Measurements from ENCODE around the gene DNAH17.

Gene DNAH17

DNA sequence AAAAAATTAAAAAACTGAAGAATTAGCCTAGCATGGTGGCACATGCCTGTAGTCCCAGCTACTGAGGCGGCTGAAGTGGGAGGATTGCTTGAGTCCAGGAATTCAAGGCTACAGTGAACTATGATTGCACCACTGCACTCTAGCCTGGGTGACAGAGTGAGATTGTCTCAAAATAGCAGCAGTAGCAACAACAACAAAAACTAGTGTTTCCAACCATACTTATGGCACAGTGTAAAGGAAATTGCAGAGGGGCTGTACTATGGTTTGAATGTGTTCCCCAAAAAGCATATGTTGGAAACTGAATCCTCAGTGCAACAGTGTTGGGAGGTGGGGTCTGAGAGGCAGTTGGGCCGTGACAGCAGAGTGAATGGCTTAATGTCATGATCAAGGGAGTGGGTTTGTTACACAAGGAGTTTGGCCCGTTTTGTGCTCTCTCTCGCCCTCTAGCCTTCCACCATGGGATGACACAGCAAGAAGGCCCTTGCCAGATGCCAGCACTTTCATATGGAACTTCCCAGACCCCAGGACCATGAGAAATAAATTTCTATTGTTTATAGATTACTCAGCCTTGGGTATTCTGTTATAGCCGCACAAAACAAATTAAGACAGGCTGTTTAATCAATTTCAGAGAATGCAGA, 128.7 kb downstream of the DNAH17 start:
- no peak for DNase-seq

DNA sequence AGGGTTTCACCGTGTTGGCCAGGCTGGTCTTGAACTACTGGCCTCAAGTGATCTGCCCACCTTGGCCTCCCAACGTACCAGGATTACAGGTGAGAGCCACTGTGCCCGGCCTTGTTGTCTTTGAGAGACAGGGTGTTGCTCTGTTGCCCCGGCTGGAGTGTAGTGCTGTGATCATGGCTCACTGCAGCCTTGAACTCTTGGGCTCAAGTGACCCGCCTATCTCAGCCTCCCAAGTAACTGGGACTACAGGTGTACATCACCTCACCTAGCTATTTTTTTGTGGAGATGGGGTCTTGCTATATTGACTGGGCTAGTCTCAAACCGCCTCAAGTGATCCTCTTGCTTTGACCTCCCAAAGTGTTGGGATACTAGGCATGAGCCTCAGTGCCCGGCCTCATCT, 130.4 kb downstream of the DNAH17 start:
- no peak for DNase-seq

DNA sequence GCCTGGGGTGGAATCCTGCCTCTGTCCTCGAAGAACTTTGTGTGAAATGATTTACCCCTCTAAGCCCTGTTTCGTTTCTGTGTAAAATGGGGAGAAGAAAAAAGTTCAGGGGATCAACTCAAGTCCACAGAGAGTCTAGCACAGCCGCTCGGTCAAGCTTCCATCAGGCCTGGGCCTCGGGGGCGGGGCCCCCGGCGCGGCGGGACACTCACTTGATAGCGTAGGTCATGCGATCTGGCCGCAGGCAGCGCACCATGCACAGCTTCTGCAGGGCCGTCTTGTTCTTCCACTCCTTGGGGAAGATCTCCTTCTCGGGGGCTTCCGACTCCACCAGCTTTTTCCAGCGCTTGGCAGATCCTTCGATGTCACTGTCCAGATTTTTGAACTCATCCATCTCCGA, 132.8 kb downstream of the DNAH17 start:
- DNase-seq = no peak

DNA sequence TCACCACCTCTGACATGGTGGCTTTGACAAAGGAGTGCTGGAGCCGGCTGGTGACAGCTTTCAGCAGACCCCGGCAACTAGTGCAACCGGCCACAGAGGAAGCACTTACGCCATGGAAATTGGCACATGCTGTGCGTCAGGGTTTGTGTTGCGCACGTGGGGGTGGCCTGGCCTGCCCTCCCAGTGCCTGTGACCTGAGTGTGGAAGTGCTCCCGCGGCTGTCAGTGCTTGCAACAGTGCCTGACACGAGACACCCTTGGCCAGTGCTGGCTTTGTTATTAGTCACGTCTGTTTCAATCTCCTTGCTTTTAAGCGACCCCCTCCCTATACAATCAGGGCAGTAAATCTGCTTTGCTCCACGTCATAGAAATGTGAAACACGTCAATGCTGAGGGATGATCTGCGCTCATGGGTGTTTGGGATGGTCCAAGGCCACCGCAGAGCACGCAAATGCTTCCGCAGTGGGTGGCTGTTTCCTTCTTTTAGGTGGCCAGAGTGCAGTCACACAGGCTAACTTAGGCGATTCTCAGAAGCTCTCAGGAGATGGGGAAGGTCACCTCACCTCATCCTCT, 134.5 kb downstream of the DNAH17 start:
- DNase-seq = peak; percentile 21

DNA sequence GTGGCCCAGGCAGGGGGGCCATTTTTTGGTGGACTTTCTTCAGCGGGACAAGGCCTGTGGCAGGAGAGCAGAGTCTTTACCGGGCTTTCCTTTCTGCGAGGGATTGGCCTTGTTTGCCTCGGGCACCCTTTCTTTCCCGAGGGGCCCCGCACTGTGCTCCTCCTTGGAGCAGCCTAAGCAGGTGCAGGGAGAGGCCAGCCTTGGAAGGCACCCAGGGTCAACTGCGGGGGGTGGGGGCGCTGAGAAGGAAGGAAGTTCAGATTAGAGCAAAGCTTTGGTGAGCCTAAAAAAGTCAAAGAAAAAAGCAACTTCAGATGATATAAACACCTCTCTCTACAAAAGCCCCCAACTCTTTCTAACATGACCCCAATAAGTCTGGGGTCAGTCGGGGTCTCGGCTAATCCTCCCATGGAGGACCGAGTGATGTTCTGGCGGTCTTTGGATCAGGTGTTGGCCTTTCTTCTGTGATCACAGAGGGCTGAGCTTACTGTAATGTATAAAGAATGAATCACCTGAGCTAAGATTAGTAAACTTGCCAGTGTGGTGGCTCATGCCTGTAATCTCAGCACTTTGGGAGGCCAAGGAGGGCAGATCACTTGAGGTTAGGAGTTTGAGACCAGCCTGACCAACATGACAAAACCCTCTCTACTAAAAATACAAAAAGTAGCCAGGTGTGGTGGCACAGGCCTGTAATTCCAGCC, 135.8 kb downstream of the DNAH17 start:
- no peak for DNase-seq

DNA sequence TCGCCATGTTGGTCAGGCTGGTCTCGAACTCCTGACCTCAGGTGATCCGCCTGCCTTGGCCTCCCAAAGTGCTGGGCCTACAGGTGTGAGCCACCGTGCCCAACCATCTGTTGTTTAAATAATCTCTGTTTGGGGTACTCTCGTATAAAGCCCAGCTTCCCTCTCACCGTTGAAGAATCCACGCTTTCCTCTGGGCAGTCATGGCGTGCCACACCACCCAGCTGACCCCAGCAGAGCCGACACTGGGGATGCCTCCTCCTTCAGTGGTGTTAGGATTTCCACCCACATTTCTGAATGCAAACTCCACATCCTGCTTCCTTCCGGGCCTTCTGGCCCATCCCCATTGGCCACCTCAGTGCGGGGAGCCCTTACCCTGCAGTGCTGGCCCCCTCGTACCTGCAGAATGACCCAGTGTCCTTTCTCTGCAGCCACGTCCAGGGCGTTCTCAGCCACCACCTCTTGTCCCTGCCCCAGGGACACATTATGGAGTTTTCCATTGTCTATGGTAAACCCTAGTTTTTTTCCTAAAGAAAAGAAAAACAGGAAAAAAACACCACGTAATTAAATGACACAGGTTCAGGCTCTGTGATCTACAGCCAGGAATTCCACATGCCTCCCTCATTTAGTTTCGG, 138.4 kb downstream of the DNAH17 start:
- no peak for DNase-seq

DNA sequence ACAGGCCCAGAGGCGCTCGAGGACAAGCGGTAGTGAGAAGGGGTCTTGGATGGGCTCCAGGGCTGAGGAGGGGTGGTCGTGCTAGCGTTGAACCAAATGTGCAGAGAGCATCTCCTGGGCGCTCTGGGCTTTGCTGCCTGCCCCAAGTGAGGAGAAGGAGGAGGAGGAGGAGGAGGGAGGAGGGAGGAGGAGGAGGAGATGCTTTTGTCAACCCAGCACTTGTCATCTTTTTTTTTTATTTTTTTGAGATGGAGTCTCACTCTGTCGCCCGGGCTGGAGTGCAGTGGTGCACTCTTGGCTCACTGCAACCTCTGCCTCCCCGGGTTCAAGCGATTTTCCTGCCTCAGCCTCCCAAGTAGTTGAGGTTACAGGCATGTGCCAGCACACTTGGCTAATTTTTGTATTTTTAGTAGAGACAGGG, 138.9 kb downstream of the DNAH17 start:
- DNase-seq = no peak

DNA sequence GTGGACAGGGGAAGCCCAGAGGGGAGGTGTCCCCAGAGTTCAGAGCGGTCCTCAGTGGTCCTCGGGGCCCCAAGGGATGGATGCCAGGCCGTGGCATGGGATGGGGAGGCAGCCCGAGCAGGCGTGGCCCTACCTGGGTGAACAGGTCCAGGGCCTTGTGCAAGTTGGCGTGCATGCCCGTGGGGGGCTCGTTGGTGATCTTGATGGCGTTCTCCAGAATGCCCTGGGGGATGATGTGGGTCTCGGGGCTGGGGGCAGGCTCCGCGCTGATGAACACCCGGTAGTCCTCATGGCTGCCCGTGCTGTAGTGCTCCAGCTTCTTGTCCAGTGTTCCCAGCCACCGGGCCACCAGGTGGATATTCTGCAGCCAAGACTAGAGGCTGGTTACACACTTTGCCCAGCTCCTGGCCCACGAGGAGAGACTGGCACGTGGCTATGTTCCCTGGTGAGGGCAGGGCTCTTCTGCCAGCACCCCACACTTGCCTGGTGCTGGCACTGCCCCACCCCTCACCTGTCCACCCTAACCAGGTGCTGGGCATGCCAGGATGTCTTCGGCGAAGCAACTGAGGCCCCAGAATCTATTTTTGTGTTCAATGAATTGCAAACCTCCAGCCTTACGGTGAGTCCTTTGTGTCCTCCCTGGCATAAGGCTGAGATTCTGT, 139.6 kb downstream of the DNAH17 start:
- DNase-seq = no peak

DNA sequence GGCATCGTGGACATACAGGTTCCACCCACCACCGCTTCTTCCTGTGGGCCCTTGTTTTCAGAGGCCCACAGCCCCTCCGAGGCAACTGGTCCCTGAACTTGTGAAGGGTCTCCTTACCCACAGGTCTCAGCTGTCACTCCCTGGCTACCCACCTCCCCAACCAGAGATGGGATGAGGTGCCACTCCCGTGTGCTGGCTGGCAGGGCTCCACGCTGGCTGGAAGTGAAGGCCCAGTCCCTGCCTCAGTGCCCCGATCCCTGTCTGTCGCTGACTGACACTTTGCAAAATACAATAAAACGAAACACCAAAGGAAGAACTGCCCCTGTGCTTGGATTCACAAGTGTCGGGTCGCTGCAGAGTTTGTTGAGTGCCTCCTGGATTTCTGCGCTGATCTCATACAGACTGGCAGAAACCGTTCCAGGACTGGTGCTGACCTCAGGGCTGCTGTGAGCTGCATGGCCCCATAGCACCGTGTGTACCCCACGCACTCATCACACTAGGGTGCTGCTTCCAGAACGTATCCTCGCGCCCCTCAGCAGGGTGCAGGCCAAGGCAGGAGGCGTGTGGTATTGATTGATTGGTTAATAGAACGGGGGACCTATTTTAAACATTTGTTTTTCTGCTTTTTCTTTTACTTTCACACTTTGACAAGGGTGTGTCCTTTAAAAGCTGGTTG, 141.7 kb downstream of the DNAH17 start:
- DNase-seq = no peak

DNA sequence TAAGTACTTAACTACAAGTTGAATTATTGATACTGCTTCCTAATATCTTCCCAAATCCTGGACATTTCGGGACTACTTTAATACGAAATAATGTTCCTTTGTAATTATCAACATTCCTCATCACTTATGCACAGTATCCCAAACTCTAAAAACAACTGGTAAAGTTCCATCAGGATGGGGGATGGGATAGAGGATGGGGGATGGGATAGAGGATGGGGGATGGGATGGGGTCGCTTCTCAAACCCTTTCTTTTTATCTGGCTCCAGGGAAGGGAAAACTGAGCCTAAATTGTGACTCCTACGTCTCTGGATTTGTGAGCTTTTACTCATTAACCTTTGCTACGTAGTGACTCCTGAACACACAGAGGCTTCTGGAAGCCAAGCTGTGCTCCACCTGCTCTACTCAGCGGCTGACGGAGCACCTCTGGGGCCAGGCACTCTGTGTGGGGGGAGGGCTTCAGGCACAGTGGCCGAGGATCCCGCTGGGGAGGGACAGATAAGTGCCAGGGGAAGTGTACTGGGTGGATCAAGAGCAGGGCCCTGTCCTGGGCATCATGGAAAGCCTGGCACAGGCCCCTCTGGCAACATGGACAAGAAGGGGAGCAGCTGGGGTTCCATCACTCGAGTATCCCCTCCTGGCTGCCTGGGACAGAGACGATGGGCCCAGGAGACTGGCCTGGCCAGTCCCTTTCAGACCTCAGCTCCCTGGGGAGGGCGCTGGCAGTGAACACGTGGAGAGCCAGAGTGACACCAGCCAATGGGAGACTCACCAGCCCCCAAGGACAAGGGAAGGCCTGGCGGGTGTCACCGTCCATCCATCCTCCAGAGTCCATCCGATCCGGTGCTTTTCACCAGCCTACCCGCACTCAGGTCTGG, 142.5 kb downstream of the DNAH17 start:
- no peak for DNase-seq

DNA sequence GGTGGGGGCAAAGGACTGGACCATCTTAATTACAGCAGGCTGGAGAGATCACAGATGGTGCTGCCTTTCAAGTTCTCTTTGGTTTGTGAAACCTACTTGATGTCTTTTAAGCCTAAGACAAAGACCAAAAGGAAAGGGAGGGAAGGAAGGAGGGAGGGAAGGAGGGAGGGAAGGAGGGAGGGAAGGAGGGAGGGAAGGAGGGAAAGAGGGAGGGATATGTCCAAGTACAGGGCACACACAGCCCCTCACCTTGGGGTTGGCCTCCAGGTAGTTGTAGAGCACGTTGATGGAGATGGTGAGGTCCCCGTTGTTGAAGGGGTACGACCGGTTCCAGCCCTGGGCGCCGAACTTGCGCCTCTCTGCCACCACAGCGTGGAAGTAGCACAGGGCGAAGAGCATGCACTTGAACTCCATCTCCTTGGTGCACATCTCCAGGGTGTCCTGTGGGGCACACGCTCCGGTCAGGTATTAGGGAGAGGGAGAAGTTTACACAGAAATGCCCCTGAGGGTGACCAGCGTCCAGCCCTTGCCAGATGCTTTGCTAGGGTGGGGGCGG, 143.3 kb downstream of the DNAH17 start:
- DNase-seq = no peak

DNA sequence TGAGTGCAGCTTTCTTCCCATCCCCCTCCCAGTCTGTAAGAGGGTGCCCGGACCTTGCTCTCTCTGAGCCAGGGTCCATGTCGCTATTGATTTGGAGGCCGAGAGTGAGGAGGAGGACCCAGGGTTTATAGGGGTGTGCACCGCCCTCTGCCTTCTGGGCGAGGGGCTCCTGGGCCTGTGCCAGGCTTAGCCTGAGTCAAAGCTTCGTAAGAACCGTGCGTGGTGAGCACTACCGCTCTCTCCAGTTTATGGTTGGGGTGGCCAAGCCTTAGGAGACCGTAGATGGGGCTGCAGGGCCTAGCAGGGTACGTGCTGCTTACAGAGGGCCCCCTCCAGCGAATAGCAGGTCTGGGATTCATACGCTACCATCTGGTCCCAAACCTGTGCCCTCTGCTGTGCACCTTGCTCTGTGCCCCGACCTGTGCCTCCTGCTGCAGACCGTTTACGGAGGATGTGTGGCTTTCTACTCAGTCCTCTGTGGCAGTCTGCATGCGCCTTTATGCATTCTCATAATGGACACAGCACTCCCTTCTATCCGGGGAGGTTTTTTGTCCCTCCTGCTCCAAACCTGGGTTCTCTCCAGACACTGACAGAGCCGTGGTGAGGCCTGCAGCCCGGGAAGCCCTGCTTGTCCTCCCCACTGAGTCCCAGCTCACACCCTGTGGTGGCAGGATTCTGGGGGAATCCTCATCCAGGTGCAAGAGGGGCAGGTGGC, 144.0 kb downstream of the DNAH17 start:
- no peak for DNase-seq

DNA sequence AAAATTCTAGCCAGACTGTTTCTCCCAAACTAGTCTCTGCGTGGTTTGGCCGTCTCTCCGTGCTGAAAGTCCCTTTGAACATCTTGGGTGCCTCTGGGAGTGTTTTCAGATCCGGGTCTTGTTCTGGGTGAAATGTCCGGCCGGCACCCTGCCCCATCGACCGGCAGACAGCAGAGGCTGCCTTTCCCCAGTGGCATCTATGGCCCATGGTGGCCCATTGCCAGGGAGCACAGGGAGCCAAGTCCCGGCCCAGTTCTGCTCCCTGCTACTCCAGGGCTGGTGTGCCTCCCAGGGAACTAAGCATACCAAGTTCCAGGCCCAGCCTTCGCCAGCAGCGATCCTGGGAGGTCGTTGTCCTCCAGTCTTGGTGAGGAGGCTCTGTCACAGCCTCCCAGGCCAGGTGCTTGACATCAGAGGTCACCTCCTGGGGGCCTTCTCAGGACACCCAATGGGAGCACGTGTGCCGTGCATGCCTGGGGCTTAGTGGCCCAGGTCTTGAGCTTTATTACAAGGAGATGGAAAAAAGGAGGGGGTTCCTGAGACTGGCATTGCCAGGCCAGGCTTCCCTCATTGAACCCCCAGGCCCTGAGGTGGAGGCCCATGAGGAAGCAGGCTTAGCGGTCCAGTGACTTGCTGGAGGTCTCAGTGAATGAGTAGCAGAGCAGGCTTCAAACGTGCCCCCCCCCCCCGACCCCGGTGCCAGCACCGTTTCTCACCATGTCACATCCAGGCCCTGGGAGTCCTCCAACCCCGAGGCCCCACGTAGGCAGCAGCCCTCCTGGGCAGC, 144.8 kb downstream of the DNAH17 start:
- DNase-seq = no peak

DNA sequence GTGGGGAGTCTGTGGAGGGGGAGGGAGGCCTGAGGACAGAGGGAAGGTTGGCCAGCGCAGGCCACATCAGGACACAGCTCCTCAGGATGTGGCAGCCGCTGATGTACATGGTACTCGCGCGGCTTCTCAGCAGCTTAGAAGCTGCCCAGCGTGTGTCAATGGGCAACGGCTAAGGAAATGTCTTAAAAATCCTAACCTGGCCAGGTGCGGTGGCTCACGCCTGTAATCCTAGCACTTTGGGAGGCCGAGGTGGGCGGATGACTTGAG, 145.6 kb downstream of the DNAH17 start:
- DNase-seq = no peak

DNA sequence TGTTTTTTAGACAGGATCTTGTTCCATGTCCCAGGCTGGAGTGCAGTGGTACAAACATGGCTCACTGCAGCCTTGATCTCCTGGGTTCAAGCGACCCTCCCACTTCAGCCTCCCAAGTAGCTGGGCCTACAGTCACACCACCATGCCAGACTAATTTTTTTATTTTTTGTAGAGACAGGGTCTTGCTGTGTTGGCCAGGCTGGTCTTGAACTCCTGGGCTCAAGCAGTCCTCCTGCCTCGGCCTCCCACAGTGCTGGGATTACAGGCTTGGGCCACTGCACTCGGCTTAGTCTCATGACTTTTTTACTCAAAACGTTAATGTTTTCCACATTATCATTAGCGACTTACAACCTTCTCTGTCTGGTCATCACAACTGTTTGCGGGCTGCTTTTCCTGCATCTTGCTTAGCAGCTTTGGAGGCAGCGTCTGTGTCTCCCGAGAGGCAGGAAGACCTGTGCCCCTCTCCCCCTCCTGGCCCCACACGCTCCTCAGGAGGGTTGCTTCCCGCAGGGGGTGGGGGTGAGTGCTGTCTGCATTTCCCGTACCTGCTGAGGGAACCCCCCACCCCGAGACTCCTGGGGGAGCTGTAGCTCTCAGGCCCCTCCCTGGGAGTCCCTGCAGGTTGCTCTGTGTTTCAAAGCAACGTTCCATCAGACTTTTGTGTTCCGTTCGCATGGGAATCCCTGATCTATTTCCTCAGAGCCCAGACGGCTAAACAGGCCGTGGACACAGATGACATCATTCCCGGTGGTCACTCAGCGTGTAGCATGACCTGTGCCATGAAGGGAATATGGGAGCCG, 146.1 kb downstream of the DNAH17 start:
- DNase-seq = no peak

DNA sequence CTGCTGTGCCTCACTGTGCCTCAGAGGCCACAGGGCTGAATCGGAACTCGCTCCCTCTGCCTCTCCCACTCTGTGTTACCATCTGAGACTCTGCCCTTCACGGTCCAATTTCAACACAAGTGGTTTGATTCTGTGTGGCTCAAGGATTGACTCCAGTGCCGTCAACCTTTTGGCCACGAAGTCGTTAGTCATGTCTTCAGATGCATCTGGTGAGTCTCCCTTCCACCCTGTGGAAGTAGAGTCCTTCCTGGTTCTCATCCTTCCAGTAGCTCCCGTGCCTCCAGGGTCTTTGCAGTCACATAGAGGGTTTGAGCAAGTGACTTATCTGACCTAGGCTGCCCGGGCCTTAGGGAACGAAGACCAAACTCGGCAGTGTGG, 147.6 kb downstream of the DNAH17 start:
- DNase-seq = no peak

DNA sequence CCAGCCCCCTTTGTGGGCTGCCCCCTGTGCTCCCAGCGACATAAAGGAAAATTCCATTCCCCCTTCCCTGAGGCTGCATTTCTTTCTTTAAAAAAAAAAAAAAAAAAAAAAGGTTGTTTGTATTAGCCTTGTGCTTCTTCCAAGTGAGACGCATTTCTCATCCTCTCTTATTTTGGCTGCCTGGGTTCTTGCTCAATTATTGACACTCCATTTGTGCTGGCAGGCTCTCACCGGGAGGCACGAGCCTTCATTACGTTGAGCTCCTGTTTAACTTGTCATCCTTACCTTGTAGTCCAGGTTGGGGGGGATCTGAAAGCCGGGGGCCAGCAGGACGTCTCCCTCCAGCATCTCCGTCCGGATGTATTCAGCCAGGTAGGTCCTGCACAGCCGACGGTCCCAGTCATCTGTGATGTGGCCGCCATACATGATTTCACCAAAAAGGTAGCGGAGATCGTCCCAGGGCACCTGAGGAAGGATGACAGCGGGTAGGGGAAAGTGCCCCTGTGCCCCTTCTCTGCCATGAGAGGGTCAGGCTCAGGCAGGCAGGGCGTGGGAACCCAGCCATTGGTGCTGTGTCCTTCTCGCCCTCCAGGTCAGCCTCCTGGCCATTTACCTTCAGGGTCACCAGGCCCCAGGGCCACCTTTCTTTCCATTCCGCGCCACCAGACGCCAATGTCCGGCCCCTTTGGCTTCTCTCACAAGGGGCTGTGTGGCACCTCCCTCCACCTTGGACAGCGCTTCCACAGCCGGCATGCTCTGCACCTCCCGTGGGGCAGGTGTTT, 148.2 kb downstream of the DNAH17 start:
- DNase-seq = no peak

DNA sequence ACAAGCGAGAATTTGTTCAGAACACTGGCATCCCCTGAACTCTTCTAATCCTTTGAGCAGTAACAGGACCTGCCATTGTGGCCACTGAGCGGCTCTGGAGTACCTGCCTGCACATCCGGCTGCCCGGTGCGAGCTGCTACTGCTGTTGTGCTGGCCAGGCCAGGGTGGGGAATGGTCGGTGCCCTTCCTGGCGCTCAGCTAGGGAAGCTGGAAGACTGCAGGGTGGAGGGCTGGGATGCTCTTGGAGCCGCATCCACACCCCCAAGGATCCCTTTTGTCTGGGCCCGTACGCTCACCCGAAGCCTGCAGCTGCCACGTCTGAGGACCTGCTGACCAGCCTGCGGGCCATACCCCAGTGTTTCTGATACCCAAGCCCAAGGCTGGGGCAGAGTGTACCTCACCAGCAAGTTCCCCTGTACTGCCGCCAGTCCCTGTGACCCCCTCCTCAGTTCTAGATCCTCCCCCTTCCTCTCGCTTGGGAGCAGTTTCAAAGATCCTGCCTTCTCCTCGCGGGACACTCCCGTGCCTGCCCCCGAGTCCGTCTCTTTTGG, 149.1 kb downstream of the DNAH17 start:
- DNase-seq = no peak
